ENCODE measurements around the gene TYROBP. TPM values are rescaled to one million over a fixed set of nuclear protein-coding genes. Genes with fewer than 3 reads are reported as not detected.

Gene TYROBP
- total and polyA plus RNA-seq, 12 donors: 11.8 to 323 (median 163) TPM

DNA sequence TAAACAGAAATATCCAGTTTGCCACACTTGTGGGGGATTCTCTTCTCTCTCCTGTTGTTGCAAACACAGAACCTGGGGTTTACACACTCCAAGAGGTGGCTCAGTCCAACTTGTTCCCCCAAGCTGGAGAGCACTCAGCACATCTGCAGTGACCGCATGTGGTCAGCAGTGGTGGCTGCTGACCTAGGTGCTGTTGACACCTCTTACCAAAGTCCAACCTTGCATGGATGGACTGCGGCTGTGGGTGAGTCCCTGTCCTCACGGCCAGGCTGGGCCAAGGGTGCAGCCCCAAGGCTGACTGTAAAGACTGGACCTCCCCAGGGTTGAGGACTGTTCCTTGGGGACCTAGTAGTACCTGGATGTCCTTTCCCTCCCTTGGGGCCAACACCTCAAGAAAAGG is 34.1 kb upstream of the TYROBP start:
- no peaks in the 10 kb centered on the region for H3K27me3 ChIP-seq
- 93 to 100% (median 99%) methylated on average over 1 to 3 of the region's 3 CpGs; no CpG with 5 or more reads in 1 of the 4 donors for WGBS, 4 donors
- H3K36me3 ChIP-seq (replicated peaks in 1 of 2): peaks cover 0 to 6% of the 10 kb centered on the region in 2 donors
- H3K27ac ChIP-seq: no peak overlapping the region
- peaks cover 2 to 8% of the 10 kb centered on the region in 2 donors for H3K4me1 ChIP-seq (replicated peaks in 1 of 2)
- TF ChIP-seq POLR2A (IDR thresholded peaks at IDR 0.05): no peak
- TF ChIP-seq, protein P1, sequence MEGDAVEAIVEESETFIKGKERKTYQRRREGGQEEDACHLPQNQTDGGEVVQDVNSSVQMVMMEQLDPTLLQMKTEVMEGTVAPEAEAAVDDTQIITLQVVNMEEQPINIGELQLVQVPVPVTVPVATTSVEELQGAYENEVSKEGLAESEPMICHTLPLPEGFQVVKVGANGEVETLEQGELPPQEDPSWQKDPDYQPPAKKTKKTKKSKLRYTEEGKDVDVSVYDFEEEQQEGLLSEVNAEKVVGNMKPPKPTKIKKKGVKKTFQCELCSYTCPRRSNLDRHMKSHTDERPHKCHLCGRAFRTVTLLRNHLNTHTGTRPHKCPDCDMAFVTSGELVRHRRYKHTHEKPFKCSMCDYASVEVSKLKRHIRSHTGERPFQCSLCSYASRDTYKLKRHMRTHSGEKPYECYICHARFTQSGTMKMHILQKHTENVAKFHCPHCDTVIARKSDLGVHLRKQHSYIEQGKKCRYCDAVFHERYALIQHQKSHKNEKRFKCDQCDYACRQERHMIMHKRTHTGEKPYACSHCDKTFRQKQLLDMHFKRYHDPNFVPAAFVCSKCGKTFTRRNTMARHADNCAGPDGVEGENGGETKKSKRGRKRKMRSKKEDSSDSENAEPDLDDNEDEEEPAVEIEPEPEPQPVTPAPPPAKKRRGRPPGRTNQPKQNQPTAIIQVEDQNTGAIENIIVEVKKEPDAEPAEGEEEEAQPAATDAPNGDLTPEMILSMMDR (IDR thresholded peaks at IDR 0.05): no peak
- no peak for DNase-seq
- H3K4me3 ChIP-seq: no peak overlapping the region
- intact Hi-C loops (cut with DNase I): no loop called here
- no peaks in the 10 kb centered on the region for H3K9me3 ChIP-seq (replicated peaks in 1 of 3)

DNA sequence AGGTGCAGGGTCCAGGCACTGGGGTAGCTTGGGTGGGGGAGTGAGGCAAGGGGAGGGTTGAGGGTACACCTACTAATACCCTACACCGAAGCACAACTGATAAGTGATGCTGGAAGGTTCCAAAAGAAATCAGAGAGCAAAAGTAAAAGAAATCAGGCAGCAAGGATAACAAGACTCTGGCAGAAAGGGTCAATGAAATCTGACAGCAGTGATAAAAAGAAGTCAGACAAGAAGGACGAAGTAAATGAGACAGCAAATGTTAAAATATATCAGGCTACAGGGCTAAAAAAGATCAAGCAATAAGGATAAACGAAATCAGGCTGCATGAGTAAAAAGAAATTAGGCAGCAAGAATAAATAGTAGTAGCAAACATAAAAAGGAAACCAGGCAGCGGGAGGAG is 32.7 kb upstream of the TYROBP start:
- peaks cover 0 to 6% of the 10 kb centered on the region in 2 donors for H3K36me3 ChIP-seq (replicated peaks in 1 of 2)
- DNase-seq: no peak
- TF ChIP-seq, protein P1 (IDR thresholded peaks at IDR 0.05): no peak
- TF ChIP-seq POLR2A (IDR thresholded peaks at IDR 0.05): no peak
- peaks cover 13 to 15% of the 10 kb centered on the region in 2 donors for H3K4me1 ChIP-seq (replicated peaks in 1 of 2)
- H3K4me3 ChIP-seq: no peak overlapping the region
- no peak overlapping the region for H3K27ac ChIP-seq
- no peaks in the 10 kb centered on the region for H3K9me3 ChIP-seq (replicated peaks in 1 of 3)
- WGBS, 4 donors: 57 to 68% (median 64%) methylated on average over 4 of the region's 4 CpGs
- H3K27me3 ChIP-seq: no peaks in the 10 kb centered on the region
- intact Hi-C loops (cut with DNase I): no loop called here

DNA sequence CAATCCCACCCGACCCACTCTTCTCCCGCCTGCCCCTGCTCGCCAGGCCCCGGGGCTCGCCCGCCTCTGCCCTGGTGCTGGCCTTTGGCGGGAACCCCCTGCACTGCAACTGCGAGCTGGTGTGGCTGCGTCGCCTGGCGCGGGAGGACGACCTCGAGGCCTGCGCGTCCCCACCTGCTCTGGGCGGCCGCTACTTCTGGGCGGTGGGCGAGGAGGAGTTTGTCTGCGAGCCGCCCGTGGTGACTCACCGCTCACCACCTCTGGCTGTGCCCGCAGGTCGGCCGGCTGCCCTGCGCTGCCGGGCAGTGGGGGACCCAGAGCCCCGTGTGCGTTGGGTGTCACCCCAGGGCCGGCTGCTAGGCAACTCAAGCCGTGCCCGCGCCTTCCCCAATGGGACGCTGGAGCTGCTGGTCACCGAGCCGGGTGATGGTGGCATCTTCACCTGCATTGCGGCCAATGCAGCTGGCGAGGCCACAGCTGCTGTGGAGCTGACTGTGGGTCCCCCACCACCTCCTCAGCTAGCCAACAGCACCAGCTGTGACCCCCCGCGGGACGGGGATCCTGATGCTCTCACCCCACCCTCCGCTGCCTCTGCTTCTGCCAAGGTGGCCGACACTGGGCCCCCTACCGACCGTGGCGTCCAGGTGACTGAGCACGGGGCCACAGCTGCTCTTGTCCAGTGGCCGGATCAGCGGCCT is 32.1 kb upstream of the TYROBP start:
- no peaks in the 10 kb centered on the region for H3K27me3 ChIP-seq
- no peak overlapping the region for H3K27ac ChIP-seq
- TF ChIP-seq POLR2A (IDR thresholded peaks at IDR 0.05): no peak
- TF ChIP-seq, protein P1 (IDR thresholded peaks at IDR 0.05): no peak
- 90 to 96% (median 95%) methylated on average over 17 to 51 of the region's 51 CpGs for WGBS, 4 donors
- H3K4me3 ChIP-seq: no peak overlapping the region
- H3K4me1 ChIP-seq (replicated peaks in 1 of 2): peaks cover 17 to 22% of the 10 kb centered on the region in 2 donors
- DNase-seq: no peak
- H3K9me3 ChIP-seq (replicated peaks in 1 of 3): no peaks in the 10 kb centered on the region
- intact Hi-C loops (cut with DNase I): no loop called here
- peaks cover 0 to 6% of the 10 kb centered on the region in 2 donors for H3K36me3 ChIP-seq (replicated peaks in 1 of 2)

DNA sequence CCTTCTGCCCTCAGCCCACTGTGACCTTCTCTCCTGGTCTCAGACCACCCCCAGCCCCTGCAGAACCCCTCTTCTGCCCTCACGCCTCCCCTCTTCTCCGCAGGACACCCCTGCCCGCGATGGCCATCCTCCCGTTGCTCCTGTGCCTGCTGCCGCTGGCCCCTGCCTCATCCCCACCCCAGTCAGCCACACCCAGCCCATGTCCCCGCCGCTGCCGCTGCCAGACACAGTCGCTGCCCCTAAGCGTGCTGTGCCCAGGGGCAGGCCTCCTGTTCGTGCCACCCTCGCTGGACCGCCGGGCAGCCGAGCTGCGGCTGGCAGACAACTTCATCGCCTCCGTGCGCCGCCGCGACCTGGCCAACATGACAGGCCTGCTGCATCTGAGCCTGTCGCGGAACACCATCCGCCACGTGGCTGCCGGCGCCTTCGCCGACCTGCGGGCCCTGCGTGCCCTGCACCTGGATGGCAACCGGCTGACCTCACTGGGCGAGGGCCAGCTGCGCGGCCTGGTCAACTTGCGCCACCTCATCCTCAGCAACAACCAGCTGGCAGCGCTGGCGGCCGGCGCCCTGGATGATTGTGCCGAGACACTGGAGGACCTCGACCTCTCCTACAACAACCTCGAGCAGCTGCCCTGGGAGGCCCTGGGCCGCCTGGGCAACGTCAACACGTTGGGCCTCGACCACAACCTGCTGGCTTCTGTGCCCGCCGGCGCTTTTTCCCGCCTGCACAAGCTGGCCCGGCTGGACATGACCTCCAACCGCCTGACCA is 31.4 kb upstream of the TYROBP start:
- Histone ChIP-seq H3K4me3 (no peak overlapping the region), H3K27ac (no peak overlapping the region), H3K4me1 (replicated peaks in 1 of 2) (peaks cover 17 to 23% of the 10 kb centered on the region in 2 donors), H3K9me3 (replicated peaks in 1 of 3) (no peaks in the 10 kb centered on the region), H3K36me3 (replicated peaks in 1 of 2) (peaks cover 0 to 6% of the 10 kb centered on the region in 2 donors), H3K27me3 (no peaks in the 10 kb centered on the region)
- TF ChIP-seq POLR2A (IDR thresholded peaks at IDR 0.05): no peak
- TF ChIP-seq, protein P1 (IDR thresholded peaks at IDR 0.05): no peak
- intact Hi-C loops (cut with DNase I): loop anchor here (5.0 to 10.0 kb wide), 2 partner anchors 52 to 245 kb away; no protein-coding TSS in a partner anchor
- WGBS, 4 donors: 88 to 96% (median 93%) methylated on average over 23 to 55 of the region's 55 CpGs
- DNase-seq: no peak
